ENCODE results near the gene MYO1G.

GRCh38 chr7:44987457-44987856 is 8.6 kb upstream of the MYO1G start:
- TF ChIP-seq, protein P1, sequence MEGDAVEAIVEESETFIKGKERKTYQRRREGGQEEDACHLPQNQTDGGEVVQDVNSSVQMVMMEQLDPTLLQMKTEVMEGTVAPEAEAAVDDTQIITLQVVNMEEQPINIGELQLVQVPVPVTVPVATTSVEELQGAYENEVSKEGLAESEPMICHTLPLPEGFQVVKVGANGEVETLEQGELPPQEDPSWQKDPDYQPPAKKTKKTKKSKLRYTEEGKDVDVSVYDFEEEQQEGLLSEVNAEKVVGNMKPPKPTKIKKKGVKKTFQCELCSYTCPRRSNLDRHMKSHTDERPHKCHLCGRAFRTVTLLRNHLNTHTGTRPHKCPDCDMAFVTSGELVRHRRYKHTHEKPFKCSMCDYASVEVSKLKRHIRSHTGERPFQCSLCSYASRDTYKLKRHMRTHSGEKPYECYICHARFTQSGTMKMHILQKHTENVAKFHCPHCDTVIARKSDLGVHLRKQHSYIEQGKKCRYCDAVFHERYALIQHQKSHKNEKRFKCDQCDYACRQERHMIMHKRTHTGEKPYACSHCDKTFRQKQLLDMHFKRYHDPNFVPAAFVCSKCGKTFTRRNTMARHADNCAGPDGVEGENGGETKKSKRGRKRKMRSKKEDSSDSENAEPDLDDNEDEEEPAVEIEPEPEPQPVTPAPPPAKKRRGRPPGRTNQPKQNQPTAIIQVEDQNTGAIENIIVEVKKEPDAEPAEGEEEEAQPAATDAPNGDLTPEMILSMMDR (IDR thresholded peaks at IDR 0.05): no peak
- no peak for TF ChIP-seq FOXK1 (CRISPR knock-in tag; IDR thresholded peaks at IDR 0.05)
- no peak for TF ChIP-seq TEAD4 (CRISPR knock-in tag; IDR thresholded peaks at IDR 0.05)
- no peak for TF ChIP-seq JUN (CRISPR knock-in tag; IDR thresholded peaks at IDR 0.05)
- no peak for TF ChIP-seq SMAD3 (CRISPR knock-in tag; IDR thresholded peaks at IDR 0.05; ENCODE audit: borderline replicate concordance)
- no peak for TF ChIP-seq ZNF263 (CRISPR knock-in tag; IDR thresholded peaks at IDR 0.05; ENCODE audit: low read depth)
- TF ChIP-seq, protein P2, sequence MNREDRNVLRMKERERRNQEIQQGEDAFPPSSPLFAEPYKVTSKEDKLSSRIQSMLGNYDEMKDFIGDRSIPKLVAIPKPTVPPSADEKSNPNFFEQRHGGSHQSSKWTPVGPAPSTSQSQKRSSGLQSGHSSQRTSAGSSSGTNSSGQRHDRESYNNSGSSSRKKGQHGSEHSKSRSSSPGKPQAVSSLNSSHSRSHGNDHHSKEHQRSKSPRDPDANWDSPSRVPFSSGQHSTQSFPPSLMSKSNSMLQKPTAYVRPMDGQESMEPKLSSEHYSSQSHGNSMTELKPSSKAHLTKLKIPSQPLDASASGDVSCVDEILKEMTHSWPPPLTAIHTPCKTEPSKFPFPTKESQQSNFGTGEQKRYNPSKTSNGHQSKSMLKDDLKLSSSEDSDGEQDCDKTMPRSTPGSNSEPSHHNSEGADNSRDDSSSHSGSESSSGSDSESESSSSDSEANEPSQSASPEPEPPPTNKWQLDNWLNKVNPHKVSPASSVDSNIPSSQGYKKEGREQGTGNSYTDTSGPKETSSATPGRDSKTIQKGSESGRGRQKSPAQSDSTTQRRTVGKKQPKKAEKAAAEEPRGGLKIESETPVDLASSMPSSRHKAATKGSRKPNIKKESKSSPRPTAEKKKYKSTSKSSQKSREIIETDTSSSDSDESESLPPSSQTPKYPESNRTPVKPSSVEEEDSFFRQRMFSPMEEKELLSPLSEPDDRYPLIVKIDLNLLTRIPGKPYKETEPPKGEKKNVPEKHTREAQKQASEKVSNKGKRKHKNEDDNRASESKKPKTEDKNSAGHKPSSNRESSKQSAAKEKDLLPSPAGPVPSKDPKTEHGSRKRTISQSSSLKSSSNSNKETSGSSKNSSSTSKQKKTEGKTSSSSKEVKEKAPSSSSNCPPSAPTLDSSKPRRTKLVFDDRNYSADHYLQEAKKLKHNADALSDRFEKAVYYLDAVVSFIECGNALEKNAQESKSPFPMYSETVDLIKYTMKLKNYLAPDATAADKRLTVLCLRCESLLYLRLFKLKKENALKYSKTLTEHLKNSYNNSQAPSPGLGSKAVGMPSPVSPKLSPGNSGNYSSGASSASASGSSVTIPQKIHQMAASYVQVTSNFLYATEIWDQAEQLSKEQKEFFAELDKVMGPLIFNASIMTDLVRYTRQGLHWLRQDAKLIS (CRISPR knock-in tag; IDR thresholded peaks at IDR 0.05; ENCODE audit: borderline replicate concordance): no peak
- TF ChIP-seq E2F1 (CRISPR knock-in tag; IDR thresholded peaks at IDR 0.05): no peak
- no peak for TF ChIP-seq CREB1 (CRISPR knock-in tag; IDR thresholded peaks at IDR 0.05)
- no peak for TF ChIP-seq CREM (CRISPR knock-in tag; IDR thresholded peaks at IDR 0.05)
- TF ChIP-seq, protein P3, sequence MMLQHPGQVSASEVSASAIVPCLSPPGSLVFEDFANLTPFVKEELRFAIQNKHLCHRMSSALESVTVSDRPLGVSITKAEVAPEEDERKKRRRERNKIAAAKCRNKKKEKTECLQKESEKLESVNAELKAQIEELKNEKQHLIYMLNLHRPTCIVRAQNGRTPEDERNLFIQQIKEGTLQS (CRISPR knock-in tag; conservative IDR thresholded peaks at IDR 0.05): no peak
- TF ChIP-seq FOXP1 (CRISPR knock-in tag; IDR thresholded peaks at IDR 0.05; ENCODE audit: borderline replicate concordance): no peak
- no peak for TF ChIP-seq SP1 (CRISPR knock-in tag; conservative IDR thresholded peaks at IDR 0.05)
